Right renal cortex interstitium (tissue), 3 donors: ENCODE results near the gene EAPP. TPM values are rescaled to one million over a fixed set of nuclear protein-coding genes. Genes with fewer than 3 reads are reported as not detected.
"Not testable (repeated sequence)": the region's sequence is repeated elsewhere in the genome, so short reads cannot be mapped to it uniquely, and the experiment has no call there.

Experiments used
- DNase-seq, 3 donors: peaks; one replicate each; pipeline ENCODE4 v3.0.0-alpha.2; 2013; ENCODE audit warnings: low read depth in 3 of 3, low spot score in 2 of 3
- polyA plus RNA-seq, 3 donors: library from polyadenylated mRNA; unstranded; fragments of 120-200 nt; gene quantifications; one replicate each; pipeline ENCODE4 v1.2.1, GENCODE V29; 2013; ENCODE audit not compliant: insufficient read length in 3 of 3

The EAPP gene
- 10 to 100 TPM; 82.9 to 84.3 (median 83.5) TPM for polyA plus RNA-seq

GRCh38 chr14:34539407-34540180 is at the start of gene EAPP:
TSS of gene EAPP (minus strand) at chr14:34539701. CDS start at chr14:34539628, 73 bp downstream.
- DNase-seq = peak; percentile 92 to 93 (median 92)

GRCh38 chr14:34583525-34583924 is 44.0 kb upstream of the EAPP start:
- DNase-seq = no peak

GRCh38 chr14:34582117-34582680 is 42.7 kb upstream of the EAPP start:
- DNase-seq = no peak

- DNase-seq = no peak
Measured at GRCh38 chr14:34580381-34580780, 40.9 kb upstream of the EAPP start.

- no peak for DNase-seq
Measured at GRCh38 chr14:34571771-34572170, 32.3 kb upstream of the EAPP start.

GRCh38 chr14:34569750-34570149 is 30.2 kb upstream of the EAPP start:
- no peak for DNase-seq

GRCh38 chr14:34568803-34569202 is 29.3 kb upstream of the EAPP start:
- no peak for DNase-seq

GRCh38 chr14:34562776-34563150 is 23.3 kb upstream of the EAPP start:
- DNase-seq = no peak

- not testable (repeated sequence) for DNase-seq
Measured at GRCh38 chr14:34562037-34562775, 22.7 kb upstream of the EAPP start.

GRCh38 chr14:34556498-34556829 is 17.0 kb upstream of the EAPP start:
- not testable (repeated sequence) for DNase-seq

- DNase-seq = not testable (repeated sequence)
Measured at GRCh38 chr14:34555583-34556497, 16.3 kb upstream of the EAPP start.

GRCh38 chr14:34554540-34555250 is 15.2 kb upstream of the EAPP start:
- no peak for DNase-seq

GRCh38 chr14:34549276-34549966 is 9.9 kb upstream of the EAPP start:
- DNase-seq = not testable (repeated sequence)

- no peak for DNase-seq
Measured at GRCh38 chr14:34548472-34548981, 9.0 kb upstream of the EAPP start.

GRCh38 chr14:34547136-34547520 is 7.6 kb upstream of the EAPP start:
- DNase-seq = not testable (repeated sequence)

- DNase-seq = not testable (repeated sequence)
Measured at GRCh38 chr14:34546272-34547135, 7.0 kb upstream of the EAPP start.

GRCh38 chr14:34540181-34541059 is 919 bp upstream of the EAPP start:
- not testable (repeated sequence) for DNase-seq
